GM20431 (cell line): Measurements from ENCODE around the gene HDLBP.
"Not testable (repeated sequence)": the region's sequence is repeated elsewhere in the genome, so short reads cannot be mapped to it uniquely, and the experiment has no call there.

ENCODE experiments used
- in situ Hi-C: fragments of 300-500 bp; cut with MseI, MboI; formaldehyde crosslinking; loops from one replicate; pipeline ENCODE4 v1.15.0; 2020; ENCODE audit warnings: low sequenced_read_pairs; ENCODE audit not compliant: unreplicated experiment

HDLBP gene

GRCh38 chr2:241200822-241201395, 114.6 kb downstream of the HDLBP start:
- in situ Hi-C loops: no loop called here

- in situ Hi-C loops: no loop called here
These were observed 115.3 kb downstream of the HDLBP start for GRCh38 chr2:241199897-241200821.

GRCh38 chr2:241199286-241199685, 116.2 kb downstream of the HDLBP start:
- in situ Hi-C loops: no loop called here

GRCh38 chr2:241198381-241199279, 116.8 kb downstream of the HDLBP start:
- in situ Hi-C loops: no loop called here

- in situ Hi-C loops: no loop called here
These were observed 117.5 kb downstream of the HDLBP start for GRCh38 chr2:241197947-241198346.

GRCh38 chr2:241197246-241197645, 118.2 kb downstream of the HDLBP start:
- in situ Hi-C loops: not testable (repeated sequence)

- in situ Hi-C loops: no loop called here
These were observed 119.9 kb downstream of the HDLBP start for GRCh38 chr2:241195506-241196130.

GRCh38 chr2:241194811-241195210, 120.7 kb downstream of the HDLBP start:
- in situ Hi-C loops: no loop called here

- in situ Hi-C loops: no loop called here
These were observed 122.2 kb downstream of the HDLBP start for GRCh38 chr2:241193271-241193670.

- in situ Hi-C loops: no loop called here
These were observed 124.4 kb downstream of the HDLBP start for GRCh38 chr2:241191081-241191480.

GRCh38 chr2:241190291-241190981, 125.0 kb downstream of the HDLBP start:
- in situ Hi-C loops: no loop called here

- in situ Hi-C loops: no loop called here
These were observed 125.6 kb downstream of the HDLBP start for GRCh38 chr2:241189856-241190201.

GRCh38 chr2:241189093-241189855, 126.2 kb downstream of the HDLBP start:
- in situ Hi-C loops: no loop called here

GRCh38 chr2:241188361-241189092, 126.9 kb downstream of the HDLBP start, which contains the start of gene ANO7:
ANO7 (plus strand) TSS chr2:241188677; CDS start chr2:241190064, 1,387 bp downstream.
- in situ Hi-C loops: no loop called here

- in situ Hi-C loops: no loop called here
These were observed 127.6 kb downstream of the HDLBP start for GRCh38 chr2:241187918-241188234.

GRCh38 chr2:241187101-241187917, 128.2 kb downstream of the HDLBP start:
- in situ Hi-C loops: no loop called here

- in situ Hi-C loops: no loop called here
These were observed 129.5 kb downstream of the HDLBP start for GRCh38 chr2:241185961-241186360.
